Measurements from ENCODE around the gene MC1R. TPM values are rescaled to one million over a fixed set of nuclear protein-coding genes. Genes with fewer than 3 reads are reported as not detected.

Gene MC1R
- total RNA-seq, 1 donor from 2014 or later = 13.2 TPM

- no peak for TF ChIP-seq CTCF (IDR thresholded peaks at IDR 0.05)
- peaks cover 11 to 13% of the 10 kb centered on the region in 2 donors for H3K4me1 ChIP-seq
- no peak for DNase-seq (ENCODE audit: low spot score in 2 of 2)
- peaks cover 0 to 5% of the 10 kb centered on the region in 2 donors for H3K36me3 ChIP-seq
- H3K4me3 ChIP-seq = no peak overlapping the region
- H3K27ac ChIP-seq = no peak overlapping the region
- intact Hi-C loops (cut with DNase I) = loop anchor here (5.0 kb wide), 1 partner anchor 1158 kb away; the partner anchor contains the start of gene APRT
- H3K9me3 ChIP-seq = no peaks in the 10 kb centered on the region
- H3K27me3 ChIP-seq = no peaks in the 10 kb centered on the region
Observed at GRCh38 chr16:89969741-89970410, 51.2 kb downstream of the MC1R start.

Other genes with a start within 250 kb of the MC1R start
- gene CDK10, start 232.2 kb upstream of the MC1R start, total RNA-seq = 141 TPM
- 34.7 TPM for gene SPATA2L, start 217.2 kb upstream of the MC1R start, total RNA-seq
- 17.2 TPM for gene VPS9D1, start 198.0 kb upstream of the MC1R start, total RNA-seq
- gene ZNF276, start 197.3 kb upstream of the MC1R start, total RNA-seq = 30.7 TPM
- 68.1 TPM for gene FANCA, start 102.2 kb upstream of the MC1R start, total RNA-seq
- gene SPIRE2, start 90.4 kb upstream of the MC1R start, total RNA-seq = not detected
- 237 TPM for gene TCF25, start 45.3 kb upstream of the MC1R start, total RNA-seq
- gene TUBB3, start 4.5 kb downstream of the MC1R start, total RNA-seq = 2.3 TPM
- 34.5 TPM for gene DEF8, start 29.9 kb downstream of the MC1R start, total RNA-seq
- 2.7 TPM for gene DBNDD1, start 100.6 kb downstream of the MC1R start, total RNA-seq
- gene PRDM7, start 158.5 kb downstream of the MC1R start, total RNA-seq = not detected